HepG2 (cell line): ENCODE data around the gene SFXN5. TPM values are rescaled to one million over a fixed set of nuclear protein-coding genes. Genes with fewer than 3 reads are reported as not detected.

Experiments
- AHR ChIP-seq: IDR thresholded peaks from 2 replicates; pipeline ENCODE4 v1.6.1; 2018; ENCODE audit warnings: missing genetic modification reagents, missing compliant biosample characterization
- ATM ChIP-seq: fragments of 450-650 bp; IDR thresholded peaks from 2 replicates; pipeline ENCODE4 v1.7.1; 2017; ENCODE audit warnings: mild to moderate bottlenecking, borderline replicate concordance
- GATAD1 ChIP-seq: IDR thresholded peaks from 2 replicates; pipeline ENCODE4 v1.6.1; 2016; ENCODE audit warnings: missing genetic modification reagents, missing compliant biosample characterization
- GPN1 ChIP-seq: sonication (generic); formaldehyde crosslinking; IDR thresholded peaks from 2 replicates; pipeline ENCODE4 v1.5.1; 2020; ENCODE audit warnings: missing genetic modification reagents, borderline replicate concordance
- MTA1 ChIP-seq: sonication (generic); formaldehyde crosslinking; IDR thresholded peaks from 2 replicates; pipeline ENCODE4 v1.4.0; 2020; ENCODE audit warnings: missing genetic modification reagents, mild to moderate bottlenecking, borderline replicate concordance
- NR2F1 ChIP-seq, 2 experiments: fragments of 450-650 bp in 1 of 2; formaldehyde crosslinking in 1 of 2; IDR thresholded peaks; 2 replicates each; pipeline versions ENCODE4 v1.5.0 to v1.6.1; 2016 to 2020; ENCODE audit warnings: mild to moderate bottlenecking in 1 of 2, missing compliant biosample characterization in 1 of 2, missing genetic modification reagents in 1 of 2, moderate library complexity in 1 of 2
- RFXANK ChIP-seq: IDR thresholded peaks from 2 replicates; pipeline ENCODE4 v1.6.1; 2016
- STAG1 ChIP-seq: sonication (generic); formaldehyde crosslinking; IDR thresholded peaks from 2 replicates; pipeline ENCODE4 v1.4.0; 2020; ENCODE audit warnings: missing genetic modification reagents
- ZNF563 ChIP-seq: sonication (generic); formaldehyde crosslinking; IDR thresholded peaks from 2 replicates; pipeline ENCODE4 v1.8.0; 2022; ENCODE audit warnings: mild to moderate bottlenecking, moderate library complexity, missing genetic modification reagents
- ZNF777 ChIP-seq: sonication (generic); formaldehyde crosslinking; IDR thresholded peaks from 2 replicates; pipeline ENCODE4 v1.4.0; 2020; ENCODE audit warnings: missing genetic modification reagents
- polyA plus RNA-seq, 8 experiments: library from polyadenylated mRNA; depleted of rRNA in 3 of 8; stranded (reverse) in 7 of 8; unstranded in 1 of 8; fragments of >200 nt; fragmentation: Illumina TruSeq in 4 of 8; extraction: Trizol in 4 of 8; gene quantifications; 2 replicates each; pipeline versions ENCODE4 v1.2.1 to v1.2.3, GENCODE V29; 2011 to 2016; ENCODE audit warnings: low read depth in 4 of 8, missing spikeins in 1 of 8, mixed read lengths in 1 of 8; ENCODE audit not compliant: insufficient read depth in 1 of 8
- total RNA-seq, 5 experiments: library from RNA; depleted of rRNA; stranded (reverse); fragments of >200 nt; fragmentation: Illumina TruSeq; extraction: Trizol; gene quantifications; 2 replicates each; pipeline ENCODE4 v1.2.3, GENCODE V29; 2016; ENCODE audit warnings: low read depth in 1 of 5
- TF ChIP-seq, protein P1 (sequence below), 2 experiments: sonication (generic) in 1 of 2; formaldehyde crosslinking in 1 of 2; IDR thresholded peaks; 2 replicates each; pipeline versions ENCODE4 v1.4.0 to v1.6.1; 2016 to 2020; ENCODE audit warnings: borderline replicate concordance in 1 of 2, low read depth in 1 of 2, mild to moderate bottlenecking in 1 of 2, missing genetic modification reagents in 1 of 2
- TF ChIP-seq, protein P2 (sequence below): IDR thresholded peaks from 2 replicates; pipeline ENCODE4 v1.6.1; 2016; ENCODE audit warnings: missing biosample characterization, missing genetic modification reagents, low read depth
- TF ChIP-seq, protein P3 (sequence below): sonication (generic); formaldehyde crosslinking; IDR thresholded peaks from 2 replicates; pipeline ENCODE4 v1.4.0; 2020; ENCODE audit warnings: missing genetic modification reagents
- TF ChIP-seq, protein P4 (sequence below): sonication (generic); formaldehyde crosslinking; IDR thresholded peaks from 2 replicates; pipeline ENCODE4 v1.9.0; 2021; ENCODE audit warnings: missing genetic modification reagents, borderline replicate concordance

Gene SFXN5
- total and polyA plus RNA-seq, 2 of the 13 experiments (the other 11 are each of a cell fraction or from before 2014, with no cell fraction given): 34.9 to 37.4 TPM

DNA sequence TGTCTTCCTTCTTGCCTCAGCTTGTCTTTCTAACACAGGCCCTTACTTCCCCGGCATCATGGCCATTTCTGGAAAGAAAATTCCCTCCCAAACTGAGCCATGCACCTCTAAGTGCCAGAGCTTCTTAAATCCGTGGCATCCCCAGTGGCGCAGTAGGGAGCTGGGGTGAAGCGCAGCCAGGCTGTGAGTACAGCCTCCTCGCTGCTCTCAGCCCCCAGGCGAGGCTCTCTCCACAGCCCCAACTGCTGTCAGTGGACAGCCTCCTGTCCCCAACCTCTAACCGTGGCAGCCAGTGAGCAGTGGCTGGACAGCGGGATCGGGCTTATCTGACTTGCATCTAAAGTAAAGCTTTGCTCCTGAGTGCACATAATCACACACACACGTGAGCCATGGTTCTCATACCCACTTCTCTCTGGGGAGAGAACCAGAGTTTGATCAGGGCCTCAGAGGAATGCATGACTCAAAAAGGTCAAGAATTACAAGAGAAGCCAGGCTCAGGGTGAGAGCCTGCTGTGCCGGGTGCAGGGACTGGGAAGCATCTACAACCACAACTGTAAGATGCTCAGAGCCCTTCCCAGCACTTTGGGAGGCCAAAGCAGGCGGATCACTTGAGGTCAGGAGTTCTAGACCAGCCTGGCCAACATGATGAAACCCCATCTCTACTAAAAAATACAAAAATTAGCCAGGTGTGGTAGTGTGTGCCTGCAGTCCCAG lies 50.7 kb downstream of the SFXN5 start (continued):
- TF ChIP-seq ZNF563 (no peak), MTA1 (peak; percentile 93), STAG1 (CRISPR knock-in tag) (peak; percentile 19; the same call in 1 of the 2 replicates), RFXANK (CRISPR knock-in tag) (no peak), ZNF777 (CRISPR knock-in tag) (no peak), NR2F1 (CRISPR knock-in tag; IDR thresholded peaks at IDR 0.05) (peak; percentile 94 to 95), GPN1 (CRISPR knock-in tag) (no peak), AHR (CRISPR knock-in tag) (no peak), GATAD1 (CRISPR knock-in tag) (peak; percentile 57), ATM (no peak)
- TF ChIP-seq, protein P1, sequence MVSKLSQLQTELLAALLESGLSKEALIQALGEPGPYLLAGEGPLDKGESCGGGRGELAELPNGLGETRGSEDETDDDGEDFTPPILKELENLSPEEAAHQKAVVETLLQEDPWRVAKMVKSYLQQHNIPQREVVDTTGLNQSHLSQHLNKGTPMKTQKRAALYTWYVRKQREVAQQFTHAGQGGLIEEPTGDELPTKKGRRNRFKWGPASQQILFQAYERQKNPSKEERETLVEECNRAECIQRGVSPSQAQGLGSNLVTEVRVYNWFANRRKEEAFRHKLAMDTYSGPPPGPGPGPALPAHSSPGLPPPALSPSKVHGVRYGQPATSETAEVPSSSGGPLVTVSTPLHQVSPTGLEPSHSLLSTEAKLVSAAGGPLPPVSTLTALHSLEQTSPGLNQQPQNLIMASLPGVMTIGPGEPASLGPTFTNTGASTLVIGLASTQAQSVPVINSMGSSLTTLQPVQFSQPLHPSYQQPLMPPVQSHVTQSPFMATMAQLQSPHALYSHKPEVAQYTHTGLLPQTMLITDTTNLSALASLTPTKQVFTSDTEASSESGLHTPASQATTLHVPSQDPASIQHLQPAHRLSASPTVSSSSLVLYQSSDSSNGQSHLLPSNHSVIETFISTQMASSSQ (IDR thresholded peaks at IDR 0.05; ENCODE audit: low read depth): peak; percentile 43; the same call in 1 of the 2 replicates
- TF ChIP-seq, protein P1 (CRISPR knock-in tag; IDR thresholded peaks at IDR 0.05; ENCODE audit: borderline replicate concordance): no peak; the same call in 1 of the 2 replicates
- TF ChIP-seq, protein P2, sequence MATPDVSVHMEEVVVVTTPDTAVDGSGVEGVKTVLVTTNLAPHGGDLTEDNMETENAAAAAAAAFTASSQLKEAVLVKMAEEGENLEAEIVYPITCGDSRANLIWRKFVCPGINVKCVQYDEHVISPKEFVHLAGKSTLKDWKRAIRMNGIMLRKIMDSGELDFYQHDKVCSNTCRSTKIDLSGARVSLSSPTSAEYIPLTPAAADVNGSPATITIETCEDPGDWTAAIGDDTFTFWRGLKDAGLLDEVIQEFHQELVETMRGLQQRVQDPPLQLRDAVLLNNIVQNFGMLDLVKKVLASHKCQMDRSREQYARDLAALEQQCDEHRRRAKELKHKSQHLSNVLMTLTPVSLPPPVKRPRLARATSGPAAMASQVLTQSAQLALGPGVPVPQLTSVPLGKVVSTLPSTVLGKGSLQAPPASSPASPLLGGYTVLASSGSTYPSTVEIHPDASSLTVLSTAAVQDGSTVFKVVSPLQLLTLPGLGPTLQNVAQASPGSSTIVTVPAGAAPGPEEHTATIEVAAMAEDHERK (CRISPR knock-in tag): no peak
- TF ChIP-seq, protein P3, sequence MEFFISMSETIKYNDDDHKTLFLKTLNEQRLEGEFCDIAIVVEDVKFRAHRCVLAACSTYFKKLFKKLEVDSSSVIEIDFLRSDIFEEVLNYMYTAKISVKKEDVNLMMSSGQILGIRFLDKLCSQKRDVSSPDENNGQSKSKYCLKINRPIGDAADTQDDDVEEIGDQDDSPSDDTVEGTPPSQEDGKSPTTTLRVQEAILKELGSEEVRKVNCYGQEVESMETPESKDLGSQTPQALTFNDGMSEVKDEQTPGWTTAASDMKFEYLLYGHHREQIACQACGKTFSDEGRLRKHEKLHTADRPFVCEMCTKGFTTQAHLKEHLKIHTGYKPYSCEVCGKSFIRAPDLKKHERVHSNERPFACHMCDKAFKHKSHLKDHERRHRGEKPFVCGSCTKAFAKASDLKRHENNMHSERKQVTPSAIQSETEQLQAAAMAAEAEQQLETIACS (CRISPR knock-in tag): no peak
- TF ChIP-seq, protein P4, sequence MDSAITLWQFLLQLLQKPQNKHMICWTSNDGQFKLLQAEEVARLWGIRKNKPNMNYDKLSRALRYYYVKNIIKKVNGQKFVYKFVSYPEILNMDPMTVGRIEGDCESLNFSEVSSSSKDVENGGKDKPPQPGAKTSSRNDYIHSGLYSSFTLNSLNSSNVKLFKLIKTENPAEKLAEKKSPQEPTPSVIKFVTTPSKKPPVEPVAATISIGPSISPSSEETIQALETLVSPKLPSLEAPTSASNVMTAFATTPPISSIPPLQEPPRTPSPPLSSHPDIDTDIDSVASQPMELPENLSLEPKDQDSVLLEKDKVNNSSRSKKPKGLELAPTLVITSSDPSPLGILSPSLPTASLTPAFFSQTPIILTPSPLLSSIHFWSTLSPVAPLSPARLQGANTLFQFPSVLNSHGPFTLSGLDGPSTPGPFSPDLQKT (CRISPR knock-in tag): no peak
